ENCODE data around the gene DLGAP1. TPM values are rescaled to one million over a fixed set of nuclear protein-coding genes. Genes with fewer than 3 reads are reported as not detected.

DLGAP1 gene
- total RNA-seq, 1 donor from 2014 or later = 0.05 TPM

DNA sequence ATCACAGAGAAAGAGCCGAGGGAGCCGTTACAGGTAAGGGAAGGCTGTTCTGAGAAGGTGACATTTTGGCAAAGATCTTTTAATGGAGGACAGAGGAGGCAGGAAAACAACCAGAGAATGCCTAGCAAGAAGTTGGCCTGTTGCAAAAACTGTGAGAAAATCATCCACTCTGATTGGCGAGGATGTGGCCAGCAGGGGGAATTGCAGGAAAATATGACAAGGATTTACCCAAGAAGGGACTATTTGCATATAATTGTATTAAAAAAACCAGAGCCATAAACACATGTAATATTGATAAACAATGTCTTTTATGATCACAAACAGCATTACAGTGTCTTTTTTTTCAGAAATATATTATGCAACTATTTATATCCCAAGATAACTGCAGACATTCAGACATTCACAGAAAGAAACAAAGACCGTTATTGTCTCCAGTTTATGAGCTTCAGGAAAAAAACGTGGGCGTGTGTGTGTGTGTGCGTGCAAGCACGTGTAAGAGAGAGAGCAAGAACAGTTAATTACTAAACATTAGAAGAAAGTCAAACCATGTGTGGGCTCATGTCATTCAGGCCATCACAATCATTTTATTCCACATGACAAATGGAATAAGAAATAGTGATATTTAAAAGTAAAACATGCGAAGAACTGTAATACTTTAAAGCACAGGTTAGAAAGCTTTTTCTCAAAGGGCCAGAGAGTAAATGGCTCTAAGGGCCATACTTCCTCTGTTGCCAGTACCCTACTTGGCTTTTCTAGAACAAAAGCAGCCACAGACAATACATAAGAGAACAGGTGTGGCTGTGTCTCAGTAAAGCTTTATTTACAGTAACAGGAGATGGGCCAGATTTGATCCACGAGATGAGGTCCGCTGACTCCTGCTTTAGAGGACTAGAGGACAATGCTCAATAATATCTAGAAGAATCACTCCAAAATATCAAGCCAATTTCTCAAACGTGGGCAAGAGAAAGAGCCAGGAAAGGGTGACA, 324.1 kb downstream of the DLGAP1 start:
- Histone ChIP-seq H3K4me1 (peaks cover 4% of the 10 kb centered on the region), H3K4me3 (no peak overlapping the region), H3K36me3 (no peaks in the 10 kb centered on the region), H3K27ac (replicated peaks) (no peak overlapping the region), H3K9me3 (replicated peaks) (peaks cover under 1% of the 10 kb centered on the region), H3K27me3 (ENCODE audit: low read depth) (no peaks in the 10 kb centered on the region)
- intact Hi-C loops (cut with micrococcal nuclease) = no loop called here
- TF ChIP-seq, protein P1, sequence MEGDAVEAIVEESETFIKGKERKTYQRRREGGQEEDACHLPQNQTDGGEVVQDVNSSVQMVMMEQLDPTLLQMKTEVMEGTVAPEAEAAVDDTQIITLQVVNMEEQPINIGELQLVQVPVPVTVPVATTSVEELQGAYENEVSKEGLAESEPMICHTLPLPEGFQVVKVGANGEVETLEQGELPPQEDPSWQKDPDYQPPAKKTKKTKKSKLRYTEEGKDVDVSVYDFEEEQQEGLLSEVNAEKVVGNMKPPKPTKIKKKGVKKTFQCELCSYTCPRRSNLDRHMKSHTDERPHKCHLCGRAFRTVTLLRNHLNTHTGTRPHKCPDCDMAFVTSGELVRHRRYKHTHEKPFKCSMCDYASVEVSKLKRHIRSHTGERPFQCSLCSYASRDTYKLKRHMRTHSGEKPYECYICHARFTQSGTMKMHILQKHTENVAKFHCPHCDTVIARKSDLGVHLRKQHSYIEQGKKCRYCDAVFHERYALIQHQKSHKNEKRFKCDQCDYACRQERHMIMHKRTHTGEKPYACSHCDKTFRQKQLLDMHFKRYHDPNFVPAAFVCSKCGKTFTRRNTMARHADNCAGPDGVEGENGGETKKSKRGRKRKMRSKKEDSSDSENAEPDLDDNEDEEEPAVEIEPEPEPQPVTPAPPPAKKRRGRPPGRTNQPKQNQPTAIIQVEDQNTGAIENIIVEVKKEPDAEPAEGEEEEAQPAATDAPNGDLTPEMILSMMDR (IDR thresholded peaks at IDR 0.05; ENCODE audit: borderline replicate concordance) = no peak
- DNase-seq = no peak

DNA sequence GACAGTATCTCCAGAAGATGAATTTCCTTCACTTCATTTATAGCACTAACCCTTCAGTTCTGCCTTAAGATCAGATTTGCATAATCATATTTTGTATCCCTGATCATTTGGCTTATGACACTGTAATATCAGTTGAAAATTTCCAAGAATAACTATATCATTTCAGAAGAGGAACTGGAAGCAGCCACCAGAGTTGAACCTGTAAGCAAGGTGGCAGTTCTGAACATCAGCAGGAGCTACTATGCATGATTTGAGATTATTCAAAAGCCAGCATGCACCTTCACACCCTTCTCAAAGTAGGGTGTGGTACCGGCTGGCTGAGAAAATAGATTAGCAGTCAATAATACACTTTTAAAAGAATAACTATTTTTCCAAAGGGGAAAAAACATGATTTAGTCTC, 328.2 kb downstream of the DLGAP1 start:
- Histone ChIP-seq H3K4me1 (peaks cover 18% of the 10 kb centered on the region), H3K27me3 (ENCODE audit: low read depth) (no peaks in the 10 kb centered on the region), H3K36me3 (no peaks in the 10 kb centered on the region), H3K4me3 (no peak overlapping the region), H3K9me3 (replicated peaks) (no peaks in the 10 kb centered on the region), H3K27ac (replicated peaks) (no peak overlapping the region)
- TF ChIP-seq, protein P1 (IDR thresholded peaks at IDR 0.05; ENCODE audit: borderline replicate concordance) = no peak
- intact Hi-C loops (cut with micrococcal nuclease) = no loop called here
- DNase-seq = no peak

DNA sequence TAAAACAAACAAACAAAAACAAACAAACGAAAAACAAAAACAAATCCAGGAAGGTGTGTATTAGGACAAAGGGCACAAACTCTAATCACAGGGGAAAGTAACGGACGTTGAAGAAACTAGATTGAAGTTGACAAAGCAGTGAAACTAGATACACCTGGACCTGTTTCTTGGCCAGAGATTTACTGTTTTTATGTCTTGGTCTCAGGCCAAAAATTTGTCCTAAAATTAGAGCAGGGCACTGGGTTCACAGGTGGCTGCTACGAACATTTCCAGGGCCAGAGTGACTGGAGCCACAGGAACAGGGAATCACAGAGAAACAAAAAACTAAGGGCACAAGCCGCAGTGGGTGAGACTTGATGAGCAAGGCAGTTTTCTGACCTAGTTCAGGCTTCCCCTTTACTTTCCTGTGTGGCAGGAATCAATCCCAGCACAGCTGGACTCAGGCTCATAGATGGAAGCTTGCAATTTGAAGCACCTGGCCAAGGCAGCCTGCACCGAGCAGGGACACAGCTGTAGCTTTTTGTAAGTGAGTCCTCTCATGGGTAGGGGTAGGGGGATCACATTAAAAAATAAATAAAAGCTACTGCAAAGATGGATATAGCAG, 329.4 kb downstream of the DLGAP1 start:
- H3K9me3 ChIP-seq (replicated peaks) = no peaks in the 10 kb centered on the region
- TF ChIP-seq, protein P1 (IDR thresholded peaks at IDR 0.05; ENCODE audit: borderline replicate concordance) = no peak
- DNase-seq = no peak
- intact Hi-C loops (cut with micrococcal nuclease) = no loop called here
- peaks cover 18% of the 10 kb centered on the region for H3K4me1 ChIP-seq
- no peaks in the 10 kb centered on the region for H3K36me3 ChIP-seq
- H3K4me3 ChIP-seq = no peak overlapping the region
- H3K27ac ChIP-seq (replicated peaks) = peak overlapping the region; percentile 47
- no peaks in the 10 kb centered on the region for H3K27me3 ChIP-seq (ENCODE audit: low read depth)

DNA sequence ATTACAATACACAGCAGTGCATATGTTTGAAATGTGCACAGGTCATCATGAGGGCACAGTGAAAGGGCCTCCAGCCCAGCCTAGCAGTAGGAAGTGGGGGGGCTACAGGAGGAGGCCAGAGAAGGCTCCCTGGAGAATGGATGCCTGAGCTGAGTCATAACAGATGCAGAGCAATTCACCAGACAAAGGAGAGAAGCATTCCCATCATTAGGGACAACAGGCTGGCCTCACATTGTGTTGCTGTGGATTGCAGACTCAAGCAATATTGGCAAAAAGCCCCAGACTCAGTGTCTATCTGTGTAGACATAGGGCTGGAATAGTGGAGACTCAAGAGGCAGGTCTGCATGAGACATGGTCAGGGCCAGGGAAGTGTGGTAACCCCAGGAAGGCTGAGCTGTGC, 329.9 kb downstream of the DLGAP1 start:
- Histone ChIP-seq H3K27me3 (ENCODE audit: low read depth) (no peaks in the 10 kb centered on the region), H3K4me3 (no peak overlapping the region), H3K27ac (replicated peaks) (peak overlapping the region; percentile 47), H3K36me3 (no peaks in the 10 kb centered on the region), H3K4me1 (peaks cover 18% of the 10 kb centered on the region), H3K9me3 (replicated peaks) (no peaks in the 10 kb centered on the region)
- DNase-seq = peak; percentile 14
- TF ChIP-seq, protein P1 (IDR thresholded peaks at IDR 0.05; ENCODE audit: borderline replicate concordance) = no peak
- intact Hi-C loops (cut with micrococcal nuclease) = no loop called here

DNA sequence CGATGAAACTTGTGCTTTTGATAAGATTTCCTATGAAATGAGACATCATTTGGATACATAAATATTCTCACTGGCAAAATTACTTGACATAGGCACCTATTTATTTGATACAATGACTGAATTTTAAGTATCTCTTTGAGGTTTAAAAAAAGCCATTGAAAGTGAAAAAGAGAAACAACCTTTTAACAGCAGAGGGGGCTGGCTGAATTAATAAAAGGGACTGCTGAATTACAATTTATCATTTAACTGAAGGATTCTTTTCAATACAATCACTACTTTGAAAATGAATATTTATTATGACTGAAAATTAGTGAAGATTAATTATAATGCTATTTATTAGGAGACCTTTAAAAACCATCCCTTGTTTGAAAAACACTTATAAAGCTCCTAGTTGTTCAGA, 335.3 kb downstream of the DLGAP1 start:
- TF ChIP-seq, protein P1 (IDR thresholded peaks at IDR 0.05; ENCODE audit: borderline replicate concordance) = no peak
- no peak overlapping the region for H3K27ac ChIP-seq (replicated peaks)
- intact Hi-C loops (cut with micrococcal nuclease) = no loop called here
- H3K36me3 ChIP-seq = no peaks in the 10 kb centered on the region
- peaks cover 2% of the 10 kb centered on the region for H3K4me1 ChIP-seq
- no peak for DNase-seq
- no peak overlapping the region for H3K4me3 ChIP-seq
- H3K27me3 ChIP-seq (ENCODE audit: low read depth) = peaks cover 9% of the 10 kb centered on the region
- peaks cover under 1% of the 10 kb centered on the region for H3K9me3 ChIP-seq (replicated peaks)
